Stimulated activated CD8-positive, alpha-beta memory T cell treated with anti-CD3 and anti-CD28 coated beads, Interleukin-12 subunit alpha, Interleukin-12 subunit beta, amount 100 ng/mL, for 24 hours (primary cell): Measurements from ENCODE around the gene DLGAP1.

Experiments
- DNase-seq: peaks from one replicate; pipeline ENCODE4 v3.0.0-alpha.2; 2020; ENCODE audit errors: extremely low read depth

The DLGAP1 gene

DNA sequence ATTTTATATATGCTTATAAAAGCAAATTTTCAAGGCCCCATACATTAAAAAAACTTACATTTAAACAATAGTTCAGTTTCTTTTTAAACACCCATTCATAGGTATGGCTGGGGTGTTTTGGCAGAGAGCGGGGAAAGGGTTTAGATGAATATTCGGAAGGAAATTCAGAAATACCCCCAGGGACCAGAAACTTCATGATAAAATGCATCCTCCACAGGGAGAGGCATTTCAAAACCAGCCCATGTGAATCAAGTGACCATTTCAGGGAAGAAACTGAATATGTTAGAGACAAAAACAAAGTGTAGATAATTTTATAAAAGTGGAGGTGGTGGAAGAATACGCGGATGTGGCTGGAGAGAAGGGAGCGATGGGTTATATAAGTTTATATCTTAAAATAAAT is 678.0 kb downstream of the DLGAP1 start:
- no peak for DNase-seq

DNA sequence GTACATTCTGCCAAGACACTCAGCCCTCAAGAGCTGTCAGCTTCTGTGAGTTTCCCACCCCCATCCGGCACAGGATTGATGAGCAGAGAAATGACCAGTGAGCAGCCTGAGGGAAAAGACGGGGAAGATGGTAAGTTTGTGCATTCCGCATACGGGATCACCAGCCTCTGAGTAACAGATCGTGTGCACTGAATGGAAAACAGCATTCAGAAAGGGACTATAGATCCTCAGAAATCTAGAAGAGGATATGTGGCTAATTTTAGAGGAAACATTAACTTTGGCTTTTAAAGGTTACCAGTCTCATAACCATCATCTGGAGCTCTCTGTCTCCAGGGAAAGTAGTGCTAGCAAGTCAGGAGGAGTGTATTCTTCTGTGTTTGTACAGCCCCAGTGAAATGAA is 679.1 kb downstream of the DLGAP1 start:
- no peak for DNase-seq

DNA sequence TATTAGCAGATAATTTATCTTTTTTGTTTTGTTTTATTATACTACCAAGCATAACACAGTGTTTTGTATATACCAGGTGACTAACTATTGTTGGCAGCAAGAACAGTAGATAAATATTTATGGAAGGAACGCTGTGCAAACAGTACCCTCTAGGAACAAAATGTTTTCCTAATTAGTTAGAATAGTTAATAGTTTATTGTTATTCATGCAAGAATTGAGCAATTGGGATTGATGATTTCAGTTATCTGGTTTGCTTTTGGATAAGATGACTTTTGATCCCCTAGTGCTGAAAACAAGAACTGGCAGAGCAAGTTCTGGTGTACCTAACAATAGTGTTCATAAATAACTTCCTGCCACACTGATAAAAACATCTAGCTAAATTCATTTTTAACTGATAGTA is 681.8 kb downstream of the DLGAP1 start:
- DNase-seq: no peak

DNA sequence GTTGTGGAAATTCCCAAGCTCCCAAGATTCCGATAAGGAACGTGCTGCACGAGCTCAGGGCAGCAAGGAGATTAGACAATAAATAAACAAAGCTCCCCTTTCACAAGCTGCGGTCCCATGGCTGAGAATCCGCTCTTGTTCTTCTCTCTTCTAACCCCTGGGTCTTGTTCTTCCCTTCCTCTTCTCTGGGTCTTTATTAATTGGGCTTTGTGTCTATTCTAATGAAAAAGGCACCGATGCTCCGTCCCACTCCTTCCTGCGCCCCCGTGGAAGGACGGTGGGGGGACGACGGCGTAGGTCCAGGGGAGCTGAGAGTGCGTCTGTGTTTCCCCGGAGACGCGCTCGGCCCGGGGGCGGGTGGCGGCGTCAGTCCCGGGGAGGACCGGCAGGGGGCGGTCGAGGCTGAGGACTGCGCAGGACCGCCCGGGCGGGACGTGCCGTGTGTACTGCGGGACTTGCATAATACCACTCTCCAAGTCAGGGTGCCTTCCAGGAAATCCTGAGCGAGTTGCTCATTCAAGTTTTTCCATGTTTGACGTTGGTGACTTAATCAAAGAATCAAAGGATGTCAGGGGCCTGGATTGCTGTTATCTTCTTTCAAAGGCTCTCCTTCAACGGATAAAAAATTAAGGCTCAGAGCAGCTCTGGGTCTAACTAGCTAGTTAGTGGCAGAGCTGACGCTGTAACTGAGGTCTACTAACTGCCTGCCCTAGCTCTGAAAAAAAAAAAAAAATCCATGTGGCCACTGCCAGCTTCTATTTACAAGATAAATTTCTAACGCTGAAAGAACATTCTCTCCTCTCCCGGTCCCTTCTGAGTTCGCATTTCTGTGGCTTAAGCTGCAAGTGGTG is 683.8 kb downstream of the DLGAP1 start:
- DNase-seq: peak; percentile 40

DNA sequence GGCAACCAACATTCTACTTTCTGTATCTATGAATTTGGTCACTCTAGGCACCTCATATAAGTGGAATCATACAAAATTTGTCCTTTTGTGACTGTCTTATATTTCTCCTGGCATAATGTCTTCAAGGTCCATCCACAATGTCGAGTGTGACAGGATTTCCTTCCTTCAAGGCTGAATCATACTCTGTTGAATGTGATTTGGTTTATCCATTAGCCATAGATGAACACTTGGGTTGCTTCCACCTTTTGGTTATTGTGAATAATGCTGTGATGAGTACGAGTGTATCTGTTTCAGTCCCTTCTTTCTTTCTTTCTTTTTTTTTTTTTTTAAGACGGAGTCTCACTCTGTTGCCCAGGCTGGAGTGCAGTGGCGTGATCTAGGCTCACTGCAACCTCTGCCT is 693.8 kb downstream of the DLGAP1 start:
- DNase-seq: no peak

DNA sequence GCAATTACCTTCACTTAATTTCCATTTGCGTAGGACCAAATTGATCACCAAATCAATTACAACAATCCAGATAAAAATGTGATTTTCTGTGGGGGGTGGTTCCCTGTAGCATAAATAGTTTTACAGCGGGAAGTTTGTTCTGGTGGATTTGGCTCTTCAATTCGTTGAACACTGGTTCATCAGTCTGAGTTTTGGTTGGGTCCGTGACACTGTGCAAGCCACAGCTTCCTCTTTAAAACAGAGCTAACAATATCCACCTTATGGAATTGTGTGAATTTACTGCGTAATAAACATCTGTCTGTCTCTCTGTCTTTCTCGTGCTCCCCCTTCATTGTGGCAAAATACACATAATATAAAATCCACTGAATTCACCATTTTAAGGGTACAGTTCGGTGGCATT is 694.4 kb downstream of the DLGAP1 start:
- DNase-seq: no peak

DNA sequence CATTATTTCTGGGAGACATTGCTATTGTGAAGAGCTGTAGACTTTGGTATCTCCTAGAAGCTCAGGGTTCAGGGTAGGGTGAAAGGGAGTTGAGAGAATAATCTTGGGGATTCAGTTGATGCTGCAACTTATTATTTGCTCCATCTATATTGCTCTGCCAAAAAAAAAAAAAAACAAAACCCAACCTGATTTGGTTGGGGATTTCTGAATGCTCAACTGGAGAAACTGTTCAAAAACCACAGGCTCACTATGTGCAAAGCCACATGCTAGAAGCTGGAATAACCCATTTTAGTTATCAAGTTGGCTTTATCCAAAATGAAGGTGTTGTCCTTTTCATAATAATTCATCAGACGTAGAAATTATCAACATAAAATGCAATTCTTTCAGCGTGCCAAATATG is 696.0 kb downstream of the DLGAP1 start:
- DNase-seq: no peak

DNA sequence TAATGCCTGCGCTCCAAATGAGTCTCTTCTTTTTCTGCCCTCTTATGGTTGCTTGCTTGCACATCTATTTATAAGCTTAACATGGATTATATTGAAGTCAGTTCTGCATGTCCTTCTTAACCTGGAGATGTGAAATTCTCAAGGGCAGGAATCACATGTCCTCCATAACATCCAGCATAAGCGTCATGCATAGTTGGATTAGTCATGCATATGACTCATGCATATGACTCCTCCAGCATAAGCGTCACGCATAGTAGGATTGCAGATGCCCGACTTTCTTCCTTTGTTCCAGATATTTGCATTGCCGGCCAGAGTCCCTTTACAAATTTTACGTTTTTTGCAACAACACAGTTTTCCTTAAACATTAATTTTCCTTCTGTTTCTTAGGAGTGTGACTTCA is 696.6 kb downstream of the DLGAP1 start:
- DNase-seq: no peak

DNA sequence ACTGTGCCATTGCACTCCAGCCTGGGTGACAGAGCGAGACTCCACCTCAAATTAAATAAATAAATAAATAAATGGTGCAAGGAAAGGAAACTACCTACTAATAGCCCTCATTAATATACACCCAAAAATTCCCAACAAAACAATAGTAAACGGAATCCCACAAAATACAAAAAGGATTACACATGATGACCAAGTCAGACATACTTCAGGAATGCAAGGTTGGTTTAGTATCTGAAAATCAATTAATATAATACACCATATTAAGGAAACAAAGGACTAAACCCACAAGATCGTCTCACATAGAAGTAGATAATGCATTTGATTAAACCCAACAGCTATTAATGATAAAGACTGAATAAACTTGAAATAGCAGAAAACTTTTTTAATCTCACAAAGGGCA is 697.7 kb downstream of the DLGAP1 start:
- DNase-seq: no peak

DNA sequence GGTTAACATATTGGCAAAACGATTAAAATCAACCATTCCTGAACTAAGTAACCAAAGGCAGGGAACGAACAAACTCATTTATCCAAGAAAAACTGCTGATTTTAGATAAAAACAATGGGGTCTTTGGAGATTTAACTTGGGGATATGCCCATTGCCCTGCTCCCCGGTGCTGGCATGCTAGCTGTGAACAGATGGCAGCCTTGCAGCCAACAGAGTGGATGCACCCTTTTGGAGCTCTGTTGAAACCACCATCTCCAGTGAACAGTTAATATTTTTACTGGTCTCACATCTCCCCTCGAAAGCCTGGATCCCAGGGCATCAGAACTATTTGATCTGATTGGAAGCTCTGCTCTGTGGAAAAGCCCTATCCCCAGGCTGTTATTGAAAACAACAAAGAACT is 702.0 kb downstream of the DLGAP1 start:
- no peak for DNase-seq

DNA sequence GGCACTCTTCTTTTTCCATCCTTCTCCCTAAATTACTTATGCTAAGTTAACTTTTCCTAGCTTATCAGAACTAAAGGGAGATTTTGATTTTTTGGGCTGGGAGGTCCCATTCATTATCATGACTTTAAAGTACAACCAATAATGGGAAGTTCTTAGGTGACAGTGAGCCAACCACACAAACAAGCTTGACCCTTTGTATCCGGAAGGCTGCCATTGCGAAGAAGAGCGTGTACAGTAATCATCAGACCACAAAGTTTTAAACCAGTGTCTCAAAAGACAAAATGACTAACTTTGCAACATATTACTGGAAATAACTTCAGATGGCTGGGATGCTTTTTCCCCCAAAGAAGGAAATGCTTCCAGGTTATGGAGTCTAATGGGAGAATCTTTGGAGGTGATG is 707.0 kb downstream of the DLGAP1 start:
- no peak for DNase-seq

DNA sequence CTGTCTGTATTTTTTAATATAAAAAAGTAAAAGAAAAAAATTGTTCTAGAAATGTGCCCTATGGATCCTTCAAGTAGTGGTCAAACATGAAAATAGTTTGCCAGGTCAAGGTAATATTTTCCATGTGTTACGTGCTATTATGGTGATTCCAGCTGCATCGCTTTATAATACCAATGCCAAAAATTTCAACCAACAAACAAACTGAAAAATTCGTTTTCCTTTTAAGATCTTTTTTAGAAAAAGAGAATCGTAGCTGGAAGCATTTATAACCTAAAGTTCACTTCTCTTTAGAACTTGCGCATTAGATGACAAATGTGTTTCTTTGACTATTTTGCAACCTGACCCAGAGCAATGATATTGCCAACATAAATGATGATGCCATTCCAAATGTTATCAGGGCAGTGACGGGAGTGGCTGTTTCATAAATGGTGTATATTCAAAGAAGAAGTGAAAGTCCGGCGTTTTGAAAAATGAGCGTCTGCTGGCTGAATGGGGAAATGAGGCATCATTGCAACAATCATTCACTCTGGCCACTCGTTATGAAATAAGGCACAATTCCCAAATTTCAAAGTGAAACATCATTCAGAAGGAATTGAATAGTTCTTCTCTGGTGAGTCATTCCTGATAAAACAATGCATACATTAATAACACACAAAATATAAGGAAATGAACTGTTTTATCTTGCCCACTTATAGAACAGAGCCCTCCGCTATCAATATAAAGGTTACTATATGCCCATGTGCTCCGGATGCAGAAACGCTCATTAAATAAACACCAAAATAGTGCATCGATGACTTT is 707.7 kb downstream of the DLGAP1 start:
- DNase-seq: no peak

DNA sequence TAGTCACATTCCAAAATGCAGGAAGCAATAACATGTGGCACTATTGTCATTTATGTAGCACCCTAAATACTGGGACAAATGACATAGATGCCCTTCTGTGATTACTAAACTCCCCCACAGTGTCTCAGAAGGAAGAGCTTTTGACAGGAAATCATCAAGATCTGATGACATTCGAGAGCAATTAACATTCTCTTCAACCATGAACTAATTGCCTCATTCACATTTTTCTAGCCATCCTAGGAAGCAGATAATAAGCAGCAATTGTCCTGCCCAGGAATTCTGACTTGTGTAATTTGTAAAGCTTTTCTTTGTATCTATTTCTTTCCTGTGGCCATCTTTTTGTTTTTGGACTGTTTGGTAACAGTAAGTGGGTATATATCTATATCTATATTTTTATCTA is 712.6 kb downstream of the DLGAP1 start:
- DNase-seq: no peak

DNA sequence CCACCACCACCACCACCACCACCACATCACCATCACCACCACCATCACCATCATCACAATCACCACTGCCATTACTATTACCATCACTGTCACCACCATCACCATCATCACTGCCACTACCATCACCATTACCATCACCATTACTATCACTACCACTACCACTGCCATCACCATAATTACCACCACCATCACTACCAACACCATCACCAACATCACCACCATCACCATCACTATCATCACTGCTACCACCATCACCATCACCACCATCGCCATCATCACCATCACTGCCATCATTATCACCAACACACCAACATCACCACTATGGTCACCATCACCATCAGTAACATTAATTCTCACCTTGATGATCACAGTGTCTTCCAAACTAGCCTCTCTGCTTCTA is 713.8 kb downstream of the DLGAP1 start:
- no peak for DNase-seq

DNA sequence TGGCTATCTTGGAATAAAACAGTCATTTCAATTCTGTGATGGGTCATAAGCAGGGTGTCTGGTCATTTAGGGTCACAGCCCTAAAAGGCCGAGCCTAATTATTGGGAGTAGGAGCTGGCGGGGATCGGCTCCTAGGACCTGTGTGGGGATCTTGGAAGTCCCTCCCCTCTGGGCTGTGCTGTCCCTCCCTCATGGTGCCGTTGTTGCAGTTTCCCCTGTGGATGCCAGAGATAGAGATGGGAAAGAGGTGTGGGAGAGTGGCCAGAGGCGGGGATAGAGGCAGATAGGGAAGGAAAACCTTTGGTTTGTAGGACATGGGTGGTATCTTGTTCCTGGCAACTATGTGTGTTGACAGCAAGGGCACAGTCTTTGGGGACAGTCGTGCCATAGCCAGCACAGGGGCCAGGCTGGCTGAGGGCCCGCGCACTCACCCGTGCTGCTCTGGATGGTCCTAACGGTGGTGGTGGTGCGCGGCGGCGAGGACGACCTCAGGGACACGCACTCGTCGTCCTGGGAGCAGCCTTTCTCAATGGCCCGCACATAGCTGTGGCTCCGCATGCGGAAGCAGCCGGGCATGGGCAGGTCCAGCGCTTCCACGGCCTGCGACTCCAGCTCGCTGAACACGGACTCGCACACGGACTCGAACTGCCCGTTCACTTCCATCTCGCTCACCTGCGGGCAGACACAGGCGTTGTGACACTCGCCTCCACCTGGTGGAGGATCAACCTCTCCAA is 726.2 kb downstream of the DLGAP1 start:
- DNase-seq: no peak

DNA sequence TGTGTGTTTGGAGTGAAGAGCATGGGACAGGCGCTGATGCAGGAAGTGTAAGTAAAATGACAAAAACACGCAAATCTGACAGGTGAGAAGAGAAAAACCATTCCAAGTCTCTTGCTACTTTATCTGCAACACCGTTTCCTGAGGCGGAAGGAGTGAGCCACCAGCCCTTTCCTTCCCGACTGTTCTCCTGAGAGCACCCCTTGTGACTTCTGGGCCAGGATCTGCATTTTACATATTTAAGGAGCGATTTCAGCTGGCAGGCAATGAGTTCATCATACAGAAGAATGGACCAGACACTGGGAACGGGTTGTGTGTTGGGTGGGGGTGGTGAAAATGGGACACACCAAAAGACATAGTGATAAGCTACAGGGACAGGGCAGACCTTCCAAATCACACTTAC is 727.8 kb downstream of the DLGAP1 start:
- DNase-seq: no peak

DNA sequence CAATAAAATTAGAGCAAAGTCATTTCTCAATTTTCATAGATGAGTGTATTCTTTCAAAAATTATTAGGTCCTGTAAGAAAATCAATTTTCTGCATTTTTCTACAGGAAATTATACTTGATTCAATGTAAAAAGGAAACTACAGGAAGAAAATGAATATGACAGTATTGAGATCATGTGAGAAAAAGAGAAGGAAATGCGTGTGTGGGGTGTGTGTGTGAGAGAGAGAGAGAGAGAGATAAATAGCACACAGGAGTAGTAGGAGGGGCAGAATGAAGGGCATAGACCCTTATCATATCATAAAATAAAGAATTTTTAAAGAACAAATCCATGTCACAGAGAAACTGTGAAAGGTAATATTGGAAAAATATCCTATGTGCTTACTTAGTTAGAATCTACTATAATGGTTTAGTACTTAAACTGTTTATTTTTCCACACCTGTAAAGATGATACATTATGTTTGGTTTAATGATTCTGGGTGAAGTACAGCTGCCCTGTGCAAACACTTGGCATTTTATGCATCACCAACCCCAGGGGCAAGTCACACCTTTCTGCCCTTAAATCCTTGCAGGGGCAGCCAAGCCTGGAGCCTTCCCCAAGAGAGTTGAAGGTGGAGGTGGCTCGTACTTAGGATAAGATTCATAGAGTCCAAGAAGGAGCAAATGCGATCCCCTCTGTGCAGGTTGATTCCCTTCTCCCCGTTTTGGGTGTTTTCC is 728.7 kb downstream of the DLGAP1 start:
- no peak for DNase-seq

DNA sequence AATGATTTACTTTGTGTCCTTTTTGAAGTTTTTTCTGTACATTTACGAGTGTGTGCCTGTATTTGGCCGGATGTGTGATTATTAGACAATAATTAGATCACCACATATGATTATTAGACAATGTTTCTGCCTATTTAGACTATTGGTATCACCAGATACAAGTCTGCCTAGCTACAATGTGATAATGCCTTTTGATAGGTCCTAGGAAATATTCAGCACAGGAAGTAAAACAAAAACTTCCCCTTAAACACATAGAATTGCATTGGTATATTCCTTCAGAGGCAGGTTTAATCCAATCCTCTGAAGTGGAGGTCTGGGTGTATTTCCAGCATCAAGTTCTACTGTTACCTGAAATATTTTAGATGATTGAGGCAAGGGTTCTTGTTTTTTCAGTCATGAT is 730.0 kb downstream of the DLGAP1 start:
- no peak for DNase-seq

DNA sequence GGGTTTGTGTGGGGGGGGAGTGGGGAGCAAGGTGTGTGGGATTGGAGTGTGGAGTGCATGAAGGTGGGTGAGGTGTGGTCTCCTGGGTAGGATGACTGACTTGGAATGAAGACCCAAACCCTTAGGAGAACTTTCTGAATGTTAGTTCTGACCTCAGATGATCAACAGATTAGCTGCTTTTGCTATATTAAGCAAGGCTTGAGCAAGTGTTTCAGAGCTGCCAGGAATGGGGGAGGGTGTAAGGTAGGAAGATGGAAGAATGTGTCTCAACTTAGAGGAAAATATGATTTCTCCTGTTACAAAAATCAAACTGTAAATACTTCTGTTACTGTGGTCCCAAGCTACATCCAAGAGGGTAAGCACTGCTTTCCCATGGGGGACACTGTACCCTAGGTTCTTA is 731.6 kb downstream of the DLGAP1 start:
- no peak for DNase-seq

DNA sequence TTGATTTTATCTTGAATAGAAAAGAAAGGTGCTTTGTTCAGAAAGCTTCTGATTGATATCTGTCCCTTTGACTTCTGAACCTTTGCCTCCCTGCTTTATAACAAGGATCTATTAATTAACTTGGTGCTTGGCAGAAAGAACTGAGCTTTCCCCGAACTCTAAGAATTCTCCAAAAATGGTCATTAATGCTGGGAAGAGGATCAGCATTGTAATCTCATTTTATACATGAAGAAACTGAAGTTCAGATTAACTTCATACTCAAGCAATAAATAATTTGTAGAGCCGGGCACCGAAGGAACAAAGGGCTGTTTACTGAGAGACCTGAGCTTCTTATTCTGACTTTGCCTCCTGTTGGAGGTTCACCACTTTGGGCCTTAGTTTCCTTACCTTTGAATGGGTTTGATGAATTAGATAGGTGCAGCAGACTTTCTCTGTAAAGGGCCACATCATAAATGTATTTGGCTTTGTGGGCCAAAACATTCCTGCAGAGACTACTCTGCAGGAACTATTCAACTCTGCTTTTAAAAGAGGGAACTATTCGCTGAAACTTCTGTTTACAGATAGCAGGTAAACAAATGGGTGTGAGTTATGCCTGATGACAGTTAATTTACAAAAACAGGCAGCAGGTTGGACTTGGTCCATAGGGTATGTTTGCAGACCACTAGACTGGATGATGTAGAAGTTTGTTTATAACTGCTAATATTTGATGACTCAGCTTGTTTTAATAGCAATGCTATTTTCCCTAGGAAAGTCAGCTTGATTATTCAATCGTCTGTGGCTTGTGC is 732.3 kb downstream of the DLGAP1 start:
- no peak for DNase-seq
